ENCODE measurements around the gene GNPDA2. TPM values are rescaled to one million over a fixed set of nuclear protein-coding genes. Genes with fewer than 3 reads are reported as not detected.

GNPDA2 gene
- total and polyA plus RNA-seq, 4 donors = 13.5 to 28.1 (median 18.9) TPM

- 45 to 48% methylated on average over 3 of the region's 3 CpGs for WGBS, 2 donors
- H3K27ac ChIP-seq (ENCODE audit: low read depth in 1 of 2, low read length in 2 of 2) = no peak overlapping the region
- intact Hi-C loops (cut with DNase I) = no loop called here
- DNase-seq (no peak), ATAC-seq (ENCODE audit: low FRiP score) (no peak)
- H3K27me3 ChIP-seq (ENCODE audit: control insufficient read depth in 1 of 2, insufficient read depth in 2 of 2, low read length in 1 of 2) = no peaks in the 10 kb centered on the region
- H3K4me1 ChIP-seq (ENCODE audit: control insufficient read depth in 1 of 2, insufficient read depth in 2 of 2, low read length in 2 of 2) = no peaks in the 10 kb centered on the region
- no peaks in the 10 kb centered on the region for H3K9me3 ChIP-seq (ENCODE audit: control insufficient read depth, low read length)
- no peaks in the 10 kb centered on the region for H3K36me3 ChIP-seq (ENCODE audit: control insufficient read depth in 1 of 2, insufficient read depth in 2 of 2, low read length in 1 of 2)
- H3K4me3 ChIP-seq (ENCODE audit: low read length in 2 of 2) = no peak overlapping the region
Observed at GRCh38 chr4:44660396-44660795, 66.0 kb downstream of the GNPDA2 start.

- H3K27me3 ChIP-seq (ENCODE audit: control insufficient read depth in 1 of 2, insufficient read depth in 2 of 2, low read length in 1 of 2) = no peaks in the 10 kb centered on the region
- H3K4me3 ChIP-seq (ENCODE audit: low read length in 2 of 2) = no peak overlapping the region
- WGBS, 2 donors = 81 to 94% methylated on average over 1 of the region's 1 CpG
- ATAC-seq (ENCODE audit: low FRiP score) = no peak
- no peaks in the 10 kb centered on the region for H3K9me3 ChIP-seq (ENCODE audit: control insufficient read depth, low read length)
- H3K4me1 ChIP-seq (ENCODE audit: control insufficient read depth in 1 of 2, insufficient read depth in 2 of 2, low read length in 2 of 2) = no peaks in the 10 kb centered on the region
- DNase-seq = no peak
- H3K27ac ChIP-seq (ENCODE audit: low read depth in 1 of 2, low read length in 2 of 2) = no peak overlapping the region
- H3K36me3 ChIP-seq (ENCODE audit: control insufficient read depth in 1 of 2, insufficient read depth in 2 of 2, low read length in 1 of 2) = no peaks in the 10 kb centered on the region
- intact Hi-C loops (cut with DNase I) = no loop called here
Observed at GRCh38 chr4:44652002-44652401, 74.4 kb downstream of the GNPDA2 start.

Other genes with a start within 250 kb of the GNPDA2 start
- not detected for gene YIPF7, start 74.9 kb downstream of the GNPDA2 start, total RNA-seq
- not detected for gene YIPF7, start 74.9 kb downstream of the GNPDA2 start, polyA plus RNA-seq
- 10 to 100 TPM in 1 of 2 donors, 1 to 10 TPM in 1; 9.6 to 11.5 TPM for gene GUF1, start 48.1 kb downstream of the GNPDA2 start, total RNA-seq
- gene GUF1, start 48.1 kb downstream of the GNPDA2 start, polyA plus RNA-seq = 1 to 10 TPM; 6.3 to 9.8 TPM